ENCODE results near the gene ZNF217. TPM values are rescaled to one million over a fixed set of nuclear protein-coding genes. Genes with fewer than 3 reads are reported as not detected.
"Not testable (repeated sequence)": the region's sequence is repeated elsewhere in the genome, so short reads cannot be mapped to it uniquely, and the experiment has no call there.

ZNF217 gene
- total RNA-seq, 1 donor from 2014 or later = 39.5 TPM

GRCh38 chr20:53557130-53557529 is 36.5 kb downstream of the ZNF217 start:
- peaks cover 6% of the 10 kb centered on the region for H3K36me3 Mint-ChIP-seq
- H3K27me3 Mint-ChIP-seq (ENCODE audit: low read depth) = no peaks in the 10 kb centered on the region
- no peak for DNase-seq (ENCODE audit: low spot score in 2 of 2, unreplicated experiment in 2 of 2)
- H3K27ac Mint-ChIP-seq = no peak overlapping the region
- H3K4me3 Mint-ChIP-seq = no peak overlapping the region
- H3K9me3 Mint-ChIP-seq = no peaks in the 10 kb centered on the region
- H3K4me1 Mint-ChIP-seq = no peaks in the 10 kb centered on the region
- no peak for TF ChIP-seq CTCF (IDR thresholded peaks at IDR 0.05; ENCODE audit: unreplicated experiment)

DNA sequence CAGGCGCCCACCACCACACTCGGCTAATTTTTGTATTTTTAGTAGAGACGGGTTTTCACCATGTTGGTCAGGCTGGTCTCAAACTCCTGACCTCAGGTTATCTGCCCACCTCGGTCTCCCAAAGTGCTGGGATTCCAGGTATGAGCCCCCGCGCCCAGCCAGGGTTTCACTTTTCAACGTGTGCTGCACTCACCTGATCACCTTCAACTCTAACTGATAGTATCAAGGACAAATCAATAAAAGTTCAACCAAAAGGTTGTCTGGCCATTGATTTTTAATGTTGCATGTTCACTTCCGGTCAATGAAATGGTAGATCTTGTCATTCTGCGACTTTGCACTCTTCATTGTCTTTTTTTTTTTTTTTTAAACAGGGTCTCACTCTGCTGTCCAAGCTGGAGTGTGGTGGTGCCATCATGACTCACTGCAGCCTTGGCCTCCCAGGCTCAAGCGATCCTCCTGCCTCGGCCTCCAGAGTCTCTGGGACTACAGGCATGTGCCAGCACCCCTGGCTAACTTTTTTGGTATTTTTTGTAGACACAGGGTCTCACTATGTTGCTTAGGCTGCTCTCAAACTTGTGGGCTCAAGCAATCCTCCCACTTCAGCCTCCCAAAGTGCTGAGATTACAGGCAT is 37.3 kb downstream of the ZNF217 start:
- no peak for TF ChIP-seq CTCF (IDR thresholded peaks at IDR 0.05; ENCODE audit: unreplicated experiment)
- Mint-ChIP-seq H3K27ac (no peak overlapping the region), H3K4me1 (no peaks in the 10 kb centered on the region), H3K4me3 (no peak overlapping the region), H3K27me3 (ENCODE audit: low read depth) (no peaks in the 10 kb centered on the region), H3K9me3 (no peaks in the 10 kb centered on the region), H3K36me3 (peaks cover 6% of the 10 kb centered on the region)
- DNase-seq (ENCODE audit: low spot score in 2 of 2, unreplicated experiment in 2 of 2) = no peak

- Mint-ChIP-seq H3K9me3 (no peaks in the 10 kb centered on the region), H3K27ac (no peak overlapping the region), H3K36me3 (peaks cover 6% of the 10 kb centered on the region), H3K4me1 (no peaks in the 10 kb centered on the region), H3K27me3 (ENCODE audit: low read depth) (no peaks in the 10 kb centered on the region), H3K4me3 (no peak overlapping the region)
- no peak for DNase-seq (ENCODE audit: low spot score in 2 of 2, unreplicated experiment in 2 of 2)
- no peak for TF ChIP-seq CTCF (IDR thresholded peaks at IDR 0.05; ENCODE audit: unreplicated experiment)
Observed at GRCh38 chr20:53555816-53556215, 37.8 kb downstream of the ZNF217 start.

- H3K27me3 Mint-ChIP-seq (ENCODE audit: low read depth) = no peaks in the 10 kb centered on the region
- H3K36me3 Mint-ChIP-seq = peaks cover 6% of the 10 kb centered on the region
- no peak for DNase-seq (ENCODE audit: low spot score in 2 of 2, unreplicated experiment in 2 of 2)
- no peaks in the 10 kb centered on the region for H3K9me3 Mint-ChIP-seq
- no peak overlapping the region for H3K27ac Mint-ChIP-seq
- no peak for TF ChIP-seq CTCF (IDR thresholded peaks at IDR 0.05; ENCODE audit: unreplicated experiment)
- no peak overlapping the region for H3K4me3 Mint-ChIP-seq
- H3K4me1 Mint-ChIP-seq = no peaks in the 10 kb centered on the region
Observed at GRCh38 chr20:53555081-53555480, 38.6 kb downstream of the ZNF217 start.

DNA sequence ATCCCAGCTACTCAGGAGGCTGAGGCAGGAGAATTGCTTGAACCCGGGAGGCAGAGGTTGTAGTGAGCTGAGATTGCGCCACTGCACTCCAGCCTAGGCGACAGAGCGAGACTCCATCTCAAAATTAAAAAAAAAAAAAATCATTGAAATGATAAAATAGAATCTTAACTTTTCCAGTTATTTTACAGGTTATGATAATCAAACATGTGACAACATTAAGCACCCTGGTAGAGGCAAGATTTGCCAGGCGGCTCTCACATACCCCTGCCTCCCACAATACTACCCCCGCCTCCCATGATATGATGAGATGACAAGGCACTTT is 41.1 kb downstream of the ZNF217 start:
- not testable (repeated sequence) for DNase-seq (ENCODE audit: low spot score in 2 of 2, unreplicated experiment in 2 of 2); H3K27me3 Mint-ChIP-seq (ENCODE audit: low read depth); H3K9me3 Mint-ChIP-seq; H3K36me3 Mint-ChIP-seq; H3K27ac Mint-ChIP-seq; H3K4me1 Mint-ChIP-seq; H3K4me3 Mint-ChIP-seq

DNA sequence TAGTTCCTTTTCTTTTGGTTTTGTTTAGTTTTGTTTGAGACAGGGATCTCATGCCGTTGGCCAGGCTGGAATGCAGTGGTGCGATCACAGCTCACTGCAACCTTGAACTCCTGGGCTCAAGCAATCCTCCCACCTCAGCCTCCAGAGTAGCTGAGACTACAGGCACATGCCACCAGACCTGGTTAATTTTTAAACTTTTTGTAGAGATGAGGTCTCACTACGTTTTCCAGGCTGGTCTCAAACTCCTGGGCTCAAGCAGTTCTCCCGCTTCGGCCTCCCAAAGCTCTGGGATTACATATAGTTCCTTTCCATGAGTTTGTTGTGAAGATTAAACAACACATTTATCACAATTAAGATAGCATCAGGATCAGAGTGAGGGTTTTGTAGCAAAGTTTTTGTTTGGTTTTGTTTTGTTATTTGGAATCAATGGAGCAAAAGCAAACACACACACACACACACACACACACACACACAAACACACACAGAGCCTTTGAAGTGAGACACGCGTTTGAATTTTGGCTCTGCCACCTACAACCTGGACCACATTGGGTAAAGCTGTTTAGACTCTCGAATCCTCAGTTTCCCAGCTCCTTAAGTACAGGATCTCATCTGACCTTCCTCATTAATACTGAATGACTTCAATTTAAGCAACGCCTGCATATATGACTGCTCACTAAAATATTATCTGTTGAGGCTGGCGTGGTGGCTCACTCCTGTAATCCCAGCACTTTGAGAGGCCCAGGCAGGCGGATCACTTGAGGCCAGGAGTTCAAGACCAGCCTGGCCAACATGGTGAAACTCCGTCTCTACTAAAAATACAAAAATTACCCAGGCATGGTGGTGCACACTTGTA is 41.7 kb downstream of the ZNF217 start:
- not testable (repeated sequence) for H3K9me3 Mint-ChIP-seq; H3K4me1 Mint-ChIP-seq; H3K27me3 Mint-ChIP-seq (ENCODE audit: low read depth); DNase-seq (ENCODE audit: low spot score in 2 of 2, unreplicated experiment in 2 of 2); H3K36me3 Mint-ChIP-seq; H3K27ac Mint-ChIP-seq; H3K4me3 Mint-ChIP-seq
